K562 (cell line): Measurements from ENCODE around the gene PDLIM4. TPM values are rescaled to one million over a fixed set of nuclear protein-coding genes. Genes with fewer than 3 reads are reported as not detected.

Source experiments
- ARID3B ChIP-seq: fragments of 250-450 bp; sonication (Bioruptor Pico); IDR thresholded peaks from 2 replicates; pipeline ENCODE4 v1.4.0; 2020; ENCODE audit warnings: borderline replicate concordance
- CAMTA2 ChIP-seq: fragments of 250-450 bp; sonication (Bioruptor Pico); conservative IDR thresholded peaks from 2 replicates; pipeline ENCODE4 v1.5.1; 2022
- CREM ChIP-seq: IDR thresholded peaks from 2 replicates; pipeline ENCODE4 v1.6.1; 2014; ENCODE audit warnings: antibody characterized with exemption, low read depth
- CTBP1 ChIP-seq: fragments of 450-650 bp; IDR thresholded peaks from 2 replicates; pipeline ENCODE4 v1.6.1; 2016; ENCODE audit warnings: borderline replicate concordance
- E2F4 ChIP-seq: sonication (generic); formaldehyde crosslinking; IDR thresholded peaks from 2 replicates; pipeline ENCODE4 v1.8.0; 2022; ENCODE audit warnings: mild to moderate bottlenecking, low read depth, missing genetic modification reagents
- ESRRB ChIP-seq: fragments of 250-450 bp; sonication (Bioruptor Pico); IDR thresholded peaks from 2 replicates; pipeline ENCODE4 v1.5.0; 2020; ENCODE audit warnings: mild to moderate bottlenecking, moderate library complexity, borderline replicate concordance
- HMG20B ChIP-seq: fragments of 250-450 bp; sonication (Bioruptor Pico); IDR thresholded peaks from 2 replicates; pipeline ENCODE4 v1.5.0; 2021; ENCODE audit warnings: mild to moderate bottlenecking
- RBM25 ChIP-seq: fragments of 200-400 bp; formaldehyde crosslinking; IDR thresholded peaks from 2 replicates; pipeline ENCODE4 v1.6.1; 2018; ENCODE audit warnings: low read length, low read depth, moderate library complexity; ENCODE audit not compliant: severe bottlenecking
- SPI1 ChIP-seq: IDR thresholded peaks from 2 replicates; pipeline ENCODE4 v1.6.1; 2011; ENCODE audit warnings: low read depth, low read length, control low read depth, borderline replicate concordance
- TAF1 ChIP-seq: IDR thresholded peaks from 2 replicates; pipeline ENCODE4 v1.6.1; 2011; ENCODE audit warnings: mild to moderate bottlenecking, low read length, moderate library complexity; ENCODE audit not compliant: insufficient read depth, control insufficient read depth, severe bottlenecking; ENCODE audit errors: extremely low read depth
- THRAP3 ChIP-seq: fragments of 450-650 bp; IDR thresholded peaks from 2 replicates; pipeline ENCODE4 v1.6.1; 2016; ENCODE audit warnings: mild to moderate bottlenecking, inconsistent platforms, borderline replicate concordance
- WHSC1 ChIP-seq: IDR thresholded peaks from one replicate; pipeline ENCODE4 v1.6.1; 2012; ENCODE audit warnings: low read length, control low read depth, inconsistent platforms
- ZBTB40 ChIP-seq, 2 experiments: fragments of 450-650 bp in 1 of 2; sonication (generic) in 1 of 2; formaldehyde crosslinking in 1 of 2; IDR thresholded peaks; 2 replicates each; pipeline versions ENCODE4 v1.7.1 to v1.9.0; 2016 to 2022; ENCODE audit warnings: inconsistent platforms in 1 of 2, mild to moderate bottlenecking in 1 of 2, missing genetic modification reagents in 1 of 2
- ZNF165 ChIP-seq: fragments of 250-450 bp; sonication (Bioruptor Pico); IDR thresholded peaks from 2 replicates; pipeline ENCODE4 v1.4.0; 2020; ENCODE audit warnings: borderline replicate concordance
- ZNF561 ChIP-seq: fragments of 450-650 bp; formaldehyde crosslinking; conservative IDR thresholded peaks from 2 replicates; pipeline ENCODE4 v1.4.0; 2020; ENCODE audit warnings: mild to moderate bottlenecking, moderate library complexity
- ZNF586 ChIP-seq: fragments of 450-650 bp; formaldehyde crosslinking; conservative IDR thresholded peaks from 2 replicates; pipeline ENCODE4 v1.4.0; 2020; ENCODE audit warnings: mild to moderate bottlenecking, moderate library complexity
- polyA plus RNA-seq, 8 experiments: library from polyadenylated mRNA; depleted of rRNA in 4 of 8; stranded (reverse) in 5 of 8; unstranded in 3 of 8; fragments of >200 nt; fragmentation: Nextera tagmentation in 2 of 8; fragmentation: Illumina TruSeq in 1 of 8; extraction: Ambion mirVana in 2 of 8; extraction: Trizol in 1 of 8; gene quantifications; 2 replicates each; pipeline versions ENCODE4 v1.2.1 to v1.2.3, GENCODE V29; 2011 to 2014; ENCODE audit warnings: inconsistent platforms in 1 of 8, missing spikeins in 1 of 8
- total RNA-seq, 7 experiments: library from RNA; depleted of rRNA in 6 of 7; stranded (reverse); fragments of >200 nt in 6 of 7; fragmentation: Illumina TruSeq in 2 of 7; extraction: Trizol in 2 of 7; gene quantifications; 2 replicates each; pipeline versions ENCODE4 v1.2.1 to v1.2.3, GENCODE V29; 2011 to 2021; ENCODE audit warnings: low replicate concordance in 1 of 7

Gene PDLIM4
- total and polyA plus RNA-seq, 9 of the 15 experiments (the other 6 are each of a cell fraction or from before 2014, with no cell fraction given): 0.28 to 32.8 (median 13.1) TPM

GRCh38 chr5:132293992-132294727 is 36.7 kb downstream of the PDLIM4 start, which contains the start of gene SLC22A4 (continued):
- TF ChIP-seq ZBTB40 (IDR thresholded peaks at IDR 0.05) (no peak; the same call in 1 of the 2 replicates), ZBTB40 (CRISPR knock-in tag; IDR thresholded peaks at IDR 0.05) (0 out of 2 replicates have a peak, but pooled peaks have one; percentile 2), CREM (peak; percentile 51; the same call in 1 of the 2 replicates), ZNF586 (CRISPR knock-in tag) (no peak), E2F4 (no peak), ESRRB (CRISPR knock-in tag) (no peak), WHSC1 (no peak), ZNF561 (no peak), RBM25 (no peak), CAMTA2 (no peak), THRAP3 (no peak), ZNF165 (no peak), CTBP1 (no peak; the same call in 1 of the 2 replicates), SPI1 (no peak), ARID3B (CRISPR knock-in tag) (no peak), TAF1 (peak; percentile 67), HMG20B (CRISPR knock-in tag) (no peak)
